Panc1 (cell line): ENCODE results near the gene NR1H4. TPM values are rescaled to one million over a fixed set of nuclear protein-coding genes. Genes with fewer than 3 reads are reported as not detected.

Experiments used
- ATAC-seq: fragments of 200-7000 bp; cut with Tn5 transposase; 2 replicates; pipeline ENCODE4 v1.9.1; 2020; ENCODE audit warnings: mild to moderate bottlenecking, moderate library complexity
- BruUV-seq: library from RNA; stranded (reverse); fragments of 400-500 nt; replicated peaks from 2 replicates; lab custom pipeline; 2021; lab: Mats Ljungman, UMichigan
- CTCF ChIA-PET: fragments of 300-600 bp; sonication (Branson Sonifier 250); formaldehyde crosslinking; loops from one replicate; lab custom pipeline; 2022; ENCODE audit warnings: antibody characterized with exemption; lab: Charles Lee
- POLR2A ChIA-PET: fragments of 300-600 bp; sonication (Branson Sonifier 250); formaldehyde crosslinking; loops from one replicate; lab custom pipeline; 2022; ENCODE audit warnings: antibody characterized with exemption; lab: Charles Lee
- DNase-seq: peaks from one replicate; pipeline ENCODE4 v3.0.0-alpha.2; 2010; ENCODE audit warnings: low read depth, low spot score
- H3K27ac ChIP-seq: 2 replicates; pipeline ENCODE4 v1.5.1; 2011; ENCODE audit warnings: mild to moderate bottlenecking, low read length, inconsistent platforms
- H3K27me3 ChIP-seq: fragments of 200-500 bp; sonication (Bioruptor generic); 2 replicates; pipeline ENCODE4 v1.6.0; 2014; ENCODE audit warnings: low read length, inconsistent platforms; ENCODE audit not compliant: control insufficient read depth, insufficient read depth
- H3K36me3 ChIP-seq: fragments of 200-500 bp; sonication (Bioruptor generic); 2 replicates; pipeline ENCODE4 v1.5.1; 2014; ENCODE audit warnings: inconsistent platforms, mild to moderate bottlenecking, low read length, moderate library complexity; ENCODE audit not compliant: control insufficient read depth, insufficient read depth
- H3K4me1 ChIP-seq: 2 replicates; pipeline ENCODE4 v1.5.1; 2011; ENCODE audit warnings: inconsistent platforms, mild to moderate bottlenecking, low read length, moderate library complexity; ENCODE audit not compliant: control insufficient read depth, insufficient read depth
- H3K4me3 ChIP-seq, 2 experiments: 2 replicates each; pipeline ENCODE4 v1.5.1; 2011 to 2012; ENCODE audit warnings: low read depth in 2 of 2, low read length in 2 of 2, mild to moderate bottlenecking in 2 of 2, inconsistent platforms in 1 of 2, moderate library complexity in 1 of 2
- H3K9me3 ChIP-seq: fragments of 200-500 bp; sonication (Bioruptor generic); 2 replicates; pipeline ENCODE4 v1.5.1; 2014; ENCODE audit warnings: low read depth, mild to moderate bottlenecking, inconsistent platforms, low read length, moderate library complexity; ENCODE audit not compliant: control insufficient read depth, insufficient read depth
- POLR2AphosphoS5 ChIP-seq: IDR thresholded peaks from 2 replicates; pipeline ENCODE4 v1.6.1; 2012; ENCODE audit warnings: mild to moderate bottlenecking, low read depth, low read length, moderate library complexity
- SIN3A ChIP-seq: IDR thresholded peaks from 2 replicates; pipeline ENCODE4 v1.6.1; 2012; ENCODE audit warnings: low read depth, mild to moderate bottlenecking, low read length, moderate library complexity, borderline replicate concordance; ENCODE audit not compliant: insufficient read depth
- TCF7L2 ChIP-seq: IDR thresholded peaks from 2 replicates; pipeline ENCODE4 v1.6.1; 2011; ENCODE audit warnings: mild to moderate bottlenecking, low read depth, low read length, inconsistent platforms
- in situ Hi-C: cut with HindIII; loops from 2 replicates; pipeline ENCODE4 v1.10.0; 2016; ENCODE audit warnings: low sequenced_read_pairs, low pct_unique_long_range_greater_than_20kb
- intact Hi-C: fragments of 100-400 bp; cut with micrococcal nuclease; formaldehyde crosslinking; loops from one replicate; pipeline ENCODE4 v1.10.0; 2022; ENCODE audit not compliant: unreplicated experiment
- total RNA-seq: library from RNA; stranded (reverse); gene quantifications from one replicate; pipeline ENCODE4 v1.2.1, GENCODE V29; 2021; ENCODE audit not compliant: unreplicated experiment
- TF ChIP-seq, protein P1 (sequence below): fragments of 450-650 bp; IDR thresholded peaks from 2 replicates; pipeline ENCODE4 v1.5.1; 2017; ENCODE audit warnings: mild to moderate bottlenecking
- TF ChIP-seq, protein P2 (sequence below), 2 experiments: IDR thresholded peaks; 2 replicates each; pipeline ENCODE4 v1.6.1; 2011 to 2012; ENCODE audit warnings: low read depth in 2 of 2, control low read depth in 1 of 2, low read length in 1 of 2, mild to moderate bottlenecking in 1 of 2, moderate library complexity in 1 of 2; ENCODE audit not compliant: insufficient read depth in 1 of 2

The NR1H4 gene
- total RNA-seq, 1 experiment from 2014 or later: not detected

DNA sequence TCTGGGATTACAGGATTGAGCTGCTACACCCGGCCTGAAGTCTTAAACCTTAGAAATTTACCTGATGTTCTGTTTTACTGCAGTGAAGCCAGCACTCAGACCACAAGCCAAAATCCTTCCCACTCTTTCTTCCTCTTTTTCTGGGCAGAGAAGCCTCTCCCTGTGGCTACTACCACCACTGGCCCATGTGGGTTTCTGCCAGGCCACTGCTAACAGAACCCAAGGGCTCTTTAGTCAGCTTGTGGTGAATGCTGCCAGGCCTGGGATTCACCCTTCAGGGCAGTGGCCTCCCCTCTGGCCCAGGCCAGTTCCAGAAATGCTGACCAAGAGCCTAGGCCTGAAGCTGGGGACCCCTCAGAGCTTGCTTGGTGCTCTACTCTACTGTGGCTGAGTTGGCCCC lies 135.1 kb downstream of the NR1H4 start:
- DNase-seq (no peak), ATAC-seq (no peak)
- ChIA-PET CTCF (no interaction called here), POLR2A (no interaction called here)
- Histone ChIP-seq H3K9me3 (no peaks in the 10 kb centered on the region), H3K4me3 (no peak overlapping the region), H3K27ac (no peak overlapping the region), H3K36me3 (peaks cover 7% of the 10 kb centered on the region; the same call in 1 of the 2 replicates), H3K27me3 (no peaks in the 10 kb centered on the region), H3K4me1 (no peaks in the 10 kb centered on the region)
- intact Hi-C loops (no loop called here), in situ Hi-C loops (no loop called here)
- TF ChIP-seq POLR2AphosphoS5: no peak
- no peak for TF ChIP-seq TCF7L2
- TF ChIP-seq, protein P1, sequence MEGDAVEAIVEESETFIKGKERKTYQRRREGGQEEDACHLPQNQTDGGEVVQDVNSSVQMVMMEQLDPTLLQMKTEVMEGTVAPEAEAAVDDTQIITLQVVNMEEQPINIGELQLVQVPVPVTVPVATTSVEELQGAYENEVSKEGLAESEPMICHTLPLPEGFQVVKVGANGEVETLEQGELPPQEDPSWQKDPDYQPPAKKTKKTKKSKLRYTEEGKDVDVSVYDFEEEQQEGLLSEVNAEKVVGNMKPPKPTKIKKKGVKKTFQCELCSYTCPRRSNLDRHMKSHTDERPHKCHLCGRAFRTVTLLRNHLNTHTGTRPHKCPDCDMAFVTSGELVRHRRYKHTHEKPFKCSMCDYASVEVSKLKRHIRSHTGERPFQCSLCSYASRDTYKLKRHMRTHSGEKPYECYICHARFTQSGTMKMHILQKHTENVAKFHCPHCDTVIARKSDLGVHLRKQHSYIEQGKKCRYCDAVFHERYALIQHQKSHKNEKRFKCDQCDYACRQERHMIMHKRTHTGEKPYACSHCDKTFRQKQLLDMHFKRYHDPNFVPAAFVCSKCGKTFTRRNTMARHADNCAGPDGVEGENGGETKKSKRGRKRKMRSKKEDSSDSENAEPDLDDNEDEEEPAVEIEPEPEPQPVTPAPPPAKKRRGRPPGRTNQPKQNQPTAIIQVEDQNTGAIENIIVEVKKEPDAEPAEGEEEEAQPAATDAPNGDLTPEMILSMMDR: no peak
- no peak for TF ChIP-seq SIN3A
- TF ChIP-seq, protein P2, sequence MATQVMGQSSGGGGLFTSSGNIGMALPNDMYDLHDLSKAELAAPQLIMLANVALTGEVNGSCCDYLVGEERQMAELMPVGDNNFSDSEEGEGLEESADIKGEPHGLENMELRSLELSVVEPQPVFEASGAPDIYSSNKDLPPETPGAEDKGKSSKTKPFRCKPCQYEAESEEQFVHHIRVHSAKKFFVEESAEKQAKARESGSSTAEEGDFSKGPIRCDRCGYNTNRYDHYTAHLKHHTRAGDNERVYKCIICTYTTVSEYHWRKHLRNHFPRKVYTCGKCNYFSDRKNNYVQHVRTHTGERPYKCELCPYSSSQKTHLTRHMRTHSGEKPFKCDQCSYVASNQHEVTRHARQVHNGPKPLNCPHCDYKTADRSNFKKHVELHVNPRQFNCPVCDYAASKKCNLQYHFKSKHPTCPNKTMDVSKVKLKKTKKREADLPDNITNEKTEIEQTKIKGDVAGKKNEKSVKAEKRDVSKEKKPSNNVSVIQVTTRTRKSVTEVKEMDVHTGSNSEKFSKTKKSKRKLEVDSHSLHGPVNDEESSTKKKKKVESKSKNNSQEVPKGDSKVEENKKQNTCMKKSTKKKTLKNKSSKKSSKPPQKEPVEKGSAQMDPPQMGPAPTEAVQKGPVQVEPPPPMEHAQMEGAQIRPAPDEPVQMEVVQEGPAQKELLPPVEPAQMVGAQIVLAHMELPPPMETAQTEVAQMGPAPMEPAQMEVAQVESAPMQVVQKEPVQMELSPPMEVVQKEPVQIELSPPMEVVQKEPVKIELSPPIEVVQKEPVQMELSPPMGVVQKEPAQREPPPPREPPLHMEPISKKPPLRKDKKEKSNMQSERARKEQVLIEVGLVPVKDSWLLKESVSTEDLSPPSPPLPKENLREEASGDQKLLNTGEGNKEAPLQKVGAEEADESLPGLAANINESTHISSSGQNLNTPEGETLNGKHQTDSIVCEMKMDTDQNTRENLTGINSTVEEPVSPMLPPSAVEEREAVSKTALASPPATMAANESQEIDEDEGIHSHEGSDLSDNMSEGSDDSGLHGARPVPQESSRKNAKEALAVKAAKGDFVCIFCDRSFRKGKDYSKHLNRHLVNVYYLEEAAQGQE (IDR thresholded peaks at IDR 0.05; ENCODE audit: insufficient read depth in 1 of 2, low read depth in 2 of 2, low read length in 1 of 2): no peak
- no TSS peak for BruUV-seq

DNA sequence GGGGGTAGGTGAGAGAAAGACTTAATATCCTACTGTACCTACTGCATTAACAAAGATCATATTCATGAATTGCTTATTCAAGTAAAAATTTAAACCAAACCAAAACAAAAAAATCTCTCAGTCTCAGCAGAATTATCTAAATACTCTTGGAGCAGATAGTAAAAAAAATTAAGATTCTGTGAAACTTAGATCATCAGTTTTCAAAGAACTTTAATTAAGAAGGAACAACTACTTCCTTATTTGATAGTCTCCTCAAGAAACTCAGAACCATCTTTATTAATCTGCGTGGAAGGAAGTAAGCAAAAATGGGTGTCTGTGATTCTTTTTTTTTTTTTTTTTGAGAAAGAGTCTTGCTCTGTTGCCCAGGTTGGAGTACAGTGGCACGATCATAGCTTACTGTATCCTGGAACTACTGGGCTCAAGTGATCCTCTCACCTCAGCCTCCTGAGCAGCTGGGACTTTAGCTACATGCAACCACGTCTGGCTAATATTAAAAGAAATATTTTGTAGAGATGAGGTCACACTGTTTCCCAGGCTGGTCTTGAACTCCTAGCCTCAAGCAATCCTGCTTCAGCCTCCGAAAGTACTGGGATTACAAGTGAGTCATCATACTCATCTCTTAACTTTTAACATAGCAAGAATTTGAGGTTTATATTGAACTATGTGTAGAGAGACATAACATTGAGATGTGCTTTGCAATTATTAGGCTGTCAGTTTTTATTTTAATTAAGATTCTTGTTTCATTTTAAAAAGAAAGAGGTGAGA lies 137.2 kb downstream of the NR1H4 start:
- intact Hi-C loops: no loop called here
- no peaks in the 10 kb centered on the region for H3K9me3 ChIP-seq
- BruUV-seq: no TSS peak
- H3K27ac ChIP-seq: no peak overlapping the region
- ChIA-PET POLR2A (no interaction called here), CTCF (no interaction called here)
- in situ Hi-C loops: no loop called here
- no peaks in the 10 kb centered on the region for H3K4me1 ChIP-seq
- ATAC-seq (no peak), DNase-seq (no peak)
- peaks cover 7% of the 10 kb centered on the region; the same call in 1 of the 2 replicates for H3K36me3 ChIP-seq
- TF ChIP-seq, protein P2 (IDR thresholded peaks at IDR 0.05; ENCODE audit: insufficient read depth in 1 of 2, low read depth in 2 of 2, low read length in 1 of 2): no peak
- no peak for TF ChIP-seq TCF7L2
- TF ChIP-seq POLR2AphosphoS5: no peak
- TF ChIP-seq, protein P1: no peak
- no peak for TF ChIP-seq SIN3A
- H3K4me3 ChIP-seq: no peak overlapping the region
- H3K27me3 ChIP-seq: no peaks in the 10 kb centered on the region
